GM12873 (cell line): Measurements from ENCODE around the gene ULK4.

Experiments used
- CTCF ChIP-seq: IDR thresholded peaks from 2 replicates; pipeline ENCODE4 v1.5.1; 2012; ENCODE audit warnings: low read depth, mild to moderate bottlenecking, moderate library complexity, low read length, control low read depth; ENCODE audit not compliant: insufficient read depth; ENCODE audit errors: missing control alignments

Gene ULK4

DNA sequence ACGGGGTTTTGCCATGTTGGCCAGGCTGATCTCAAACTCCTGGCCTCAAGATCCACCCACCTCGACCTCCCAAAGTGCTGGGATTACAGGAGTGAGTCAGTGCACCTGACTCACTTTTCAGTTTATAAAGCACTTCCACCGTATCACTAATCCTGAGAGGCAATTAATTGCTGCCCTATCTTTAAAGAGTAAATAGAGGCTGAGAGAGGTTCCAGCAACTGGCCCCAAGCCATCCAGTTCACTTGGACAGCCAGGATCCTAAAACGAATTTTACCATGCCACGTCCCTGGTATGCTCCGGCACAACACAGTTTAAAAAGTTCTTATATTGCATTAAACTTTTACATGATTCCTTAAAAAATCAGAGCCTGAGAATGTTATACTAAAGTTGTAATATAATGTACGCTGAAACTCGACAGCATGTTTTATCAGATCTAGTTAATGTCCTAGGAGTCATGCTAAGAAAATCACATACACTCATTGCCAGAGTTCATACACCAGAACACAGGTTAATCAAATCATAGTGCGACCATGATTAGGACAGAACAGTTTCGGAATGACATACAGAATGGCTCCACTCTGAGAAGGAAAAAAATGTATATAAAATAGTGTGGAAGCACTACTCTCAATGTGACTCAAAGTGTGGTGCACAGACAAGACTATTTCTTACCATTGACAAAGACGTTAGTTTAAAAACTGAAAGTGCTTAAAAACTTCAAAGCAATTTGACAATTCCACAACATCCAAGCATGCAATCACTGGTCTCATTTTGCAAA, 125.4 kb downstream of the ULK4 start:
- no peak for TF ChIP-seq CTCF

GRCh38 chr3:41833628-41834027, 128.3 kb downstream of the ULK4 start:
- TF ChIP-seq CTCF: no peak

- no peak for TF ChIP-seq CTCF
Measured at GRCh38 chr3:41819236-41819635, 142.7 kb downstream of the ULK4 start.

GRCh38 chr3:41808618-41809017, 153.3 kb downstream of the ULK4 start:
- TF ChIP-seq CTCF: no peak

- no peak for TF ChIP-seq CTCF
Measured at GRCh38 chr3:41808152-41808551, 153.8 kb downstream of the ULK4 start.

DNA sequence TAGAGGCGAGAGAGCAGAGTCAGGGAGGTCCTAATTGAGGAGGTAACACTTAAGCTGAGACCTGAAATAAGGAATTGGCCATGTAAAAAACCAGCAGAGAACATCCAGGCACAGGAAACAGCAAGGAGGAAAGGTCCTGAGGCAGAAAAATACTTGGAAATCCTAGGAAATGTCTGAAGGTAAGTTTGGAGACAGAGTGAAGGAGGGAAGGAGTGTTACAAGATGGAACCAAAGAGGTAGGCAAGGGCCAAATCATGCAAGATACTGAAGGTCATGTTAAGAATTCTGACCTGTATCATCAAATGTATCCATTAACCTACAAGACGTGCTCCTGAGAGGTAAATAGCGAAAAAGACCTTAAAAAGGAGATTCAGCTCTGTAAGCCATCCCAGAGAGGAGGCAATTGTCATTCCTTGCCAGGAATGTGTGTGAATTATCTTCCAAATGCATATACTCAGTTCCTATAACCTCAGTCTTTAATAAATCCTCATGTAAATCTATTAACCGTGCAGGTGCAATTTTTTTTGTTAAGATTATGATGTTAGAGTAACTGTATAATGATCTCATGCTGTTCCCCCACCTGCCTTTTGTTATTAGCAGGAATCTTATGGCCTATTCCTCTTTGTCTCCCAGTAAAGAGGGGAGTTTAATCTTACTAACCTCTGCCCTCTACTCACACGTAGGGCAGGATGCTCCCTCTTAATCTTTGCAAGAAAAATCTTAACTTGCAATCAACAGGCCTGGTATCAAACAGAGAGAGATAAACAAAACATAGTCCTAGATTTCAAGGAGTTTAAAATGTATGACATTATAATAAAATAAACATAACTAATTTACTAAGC, 166.9 kb downstream of the ULK4 start:
- TF ChIP-seq CTCF: no peak

GRCh38 chr3:41792806-41793205, 169.1 kb downstream of the ULK4 start:
- TF ChIP-seq CTCF: no peak
